Common myeloid progenitor, CD34-positive (primary cell): Measurements from ENCODE around the gene F13B.
"Not testable (repeated sequence)": the region's sequence is repeated elsewhere in the genome, so short reads cannot be mapped to it uniquely, and the experiment has no call there.

ENCODE experiments used
- CTCF ChIA-PET: fragments of 350-600 bp; sonication (Branson Sonifier 250); formaldehyde crosslinking; loops from one replicate; lab custom pipeline; 2021; ENCODE audit warnings: antibody characterized with exemption; lab: Charles Lee
- POLR2A ChIA-PET: fragments of 350-600 bp; sonication (Branson Sonifier 250); formaldehyde crosslinking; loops from one replicate; lab custom pipeline; 2021; ENCODE audit warnings: antibody characterized with exemption; lab: Charles Lee
- DNase-seq, 3 donors: peaks; one replicate each; pipeline versions ENCODE4 v3.0.0 to v3.0.0-alpha.2; 2013
- H3K27ac ChIP-seq, 2 experiments: 1 replicate in 1 of 2; 2 replicates in 1 of 2; pipeline ENCODE4 v1.7.0; 2013; ENCODE audit warnings: inconsistent platforms in 2 of 2, low read length in 2 of 2, mild to moderate bottlenecking in 2 of 2, low read depth in 1 of 2, moderate library complexity in 1 of 2; ENCODE audit not compliant: severe bottlenecking in 2 of 2, insufficient read depth in 1 of 2, poor library complexity in 1 of 2
- H3K27me3 ChIP-seq, 5 experiments: replicated peaks in 2 of 5; 1 replicate in 3 of 5; 2 replicates in 2 of 5; pipeline versions ENCODE4 v1.6.1 to v1.7.0; 2013; ENCODE audit warnings: low read length in 4 of 5, mild to moderate bottlenecking in 2 of 5, moderate library complexity in 2 of 5, inconsistent platforms in 1 of 5; ENCODE audit not compliant: insufficient read depth in 5 of 5, control insufficient read depth in 4 of 5
- H3K36me3 ChIP-seq, 4 experiments: 1 replicate in 2 of 4; 2 replicates in 2 of 4; pipeline versions ENCODE4 v1.6.1 to v1.7.0; 2013; ENCODE audit warnings: low read length in 3 of 4, control low read depth in 1 of 4, mild to moderate bottlenecking in 1 of 4; ENCODE audit not compliant: control insufficient read depth in 4 of 4, insufficient read depth in 4 of 4
- H3K4me1 ChIP-seq, 4 experiments: 1 replicate in 3 of 4; 2 replicates in 1 of 4; pipeline versions ENCODE4 v1.6.1 to v1.7.1; 2013; ENCODE audit warnings: low read length in 3 of 4, mild to moderate bottlenecking in 3 of 4, control low read depth in 1 of 4, inconsistent platforms in 1 of 4, moderate library complexity in 1 of 4; ENCODE audit not compliant: control insufficient read depth in 4 of 4, insufficient read depth in 4 of 4; ENCODE audit errors: control extremely low read depth in 1 of 4
- H3K4me3 ChIP-seq, 7 experiments: 1 replicate in 4 of 7; 2 replicates in 3 of 7; pipeline versions ENCODE4 v1.5.1 to v1.7.0; 2013; ENCODE audit warnings: mild to moderate bottlenecking in 7 of 7, low read length in 6 of 7, moderate library complexity in 6 of 7, inconsistent platforms in 2 of 7, low read depth in 2 of 7, control low read depth in 1 of 7; ENCODE audit not compliant: insufficient read depth in 4 of 7, control insufficient read depth in 1 of 7; ENCODE audit errors: extremely low read depth in 1 of 7
- H3K9me3 ChIP-seq, 5 experiments: 1 replicate in 4 of 5; 2 replicates in 1 of 5; pipeline versions ENCODE4 v1.6.1 to v1.7.1; 2013; ENCODE audit warnings: low read length in 4 of 5, mild to moderate bottlenecking in 2 of 5, inconsistent platforms in 1 of 5, low read depth in 1 of 5, moderate library complexity in 1 of 5; ENCODE audit not compliant: control insufficient read depth in 4 of 5, insufficient read depth in 2 of 5; ENCODE audit errors: control extremely low read depth in 1 of 5
- WGBS: methylation state at CpG from one replicate; pipeline ENCODE4 v1.1.5; 2013; ENCODE audit not compliant: insufficient coverage; 5-methylcytosine and 5-hydroxymethylcytosine counted together

The F13B gene

DNA sequence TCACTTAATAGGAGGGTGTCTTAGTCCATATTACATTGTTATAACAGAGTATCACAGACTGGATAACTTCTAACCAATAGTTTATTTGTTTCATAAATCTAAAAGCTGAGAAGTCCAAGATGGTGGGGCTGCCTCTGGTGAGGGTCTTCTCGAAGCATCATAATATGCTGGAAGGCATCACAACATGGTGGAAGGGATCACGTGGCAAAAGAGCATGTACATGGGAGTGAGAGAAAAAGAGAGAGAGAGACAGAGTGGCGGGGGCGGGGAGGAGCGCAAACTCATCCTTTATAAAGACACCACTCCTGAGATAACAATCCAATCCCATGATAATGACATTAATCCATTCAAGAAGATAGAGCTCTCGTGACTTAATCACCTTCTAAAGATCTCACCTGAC is 58.2 kb downstream of the F13B start:
- ChIA-PET POLR2A (no interaction called here), CTCF (no interaction called here)
- Histone ChIP-seq H3K27me3 (no peaks in the 10 kb centered on the region), H3K27ac (no peak overlapping the region), H3K9me3 (peaks cover 0 to 3% (median 0%) of the 10 kb centered on the region in 5 experiments), H3K4me1 (no peaks in the 10 kb centered on the region), H3K4me3 (no peak overlapping the region), H3K36me3 (no peaks in the 10 kb centered on the region)
- DNase-seq = no peak
- WGBS = 100% methylated on average over 2 of the region's 6 CpGs

DNA sequence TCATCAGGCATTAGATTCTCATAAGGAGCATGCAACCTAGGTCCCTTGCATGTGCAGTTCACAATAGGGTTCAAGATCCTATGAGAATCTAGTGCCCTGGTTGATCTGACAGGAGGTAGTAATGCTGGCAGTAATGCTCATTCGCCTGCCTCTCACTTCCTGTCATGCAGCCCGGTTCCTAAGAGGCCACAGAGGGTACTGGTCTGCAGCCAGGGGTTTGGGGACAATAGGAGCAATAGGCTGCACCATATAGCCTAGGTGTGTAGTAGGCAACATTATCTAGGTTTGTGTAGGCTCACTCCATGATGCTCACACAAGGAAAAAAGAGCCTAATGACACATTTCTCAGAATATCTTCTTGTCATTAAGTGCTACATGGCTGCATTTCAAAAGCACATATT is 63.9 kb downstream of the F13B start:
- ChIA-PET POLR2A (no interaction called here), CTCF (no interaction called here)
- Histone ChIP-seq H3K27ac (no peak overlapping the region), H3K4me1 (no peaks in the 10 kb centered on the region), H3K4me3 (no peak overlapping the region), H3K36me3 (no peaks in the 10 kb centered on the region), H3K9me3 (peaks cover 0 to 1% (median 0%) of the 10 kb centered on the region in 5 experiments), H3K27me3 (no peaks in the 10 kb centered on the region)
- DNase-seq = no peak
- WGBS = 100% methylated on average over 1 of the region's 2 CpGs

DNA sequence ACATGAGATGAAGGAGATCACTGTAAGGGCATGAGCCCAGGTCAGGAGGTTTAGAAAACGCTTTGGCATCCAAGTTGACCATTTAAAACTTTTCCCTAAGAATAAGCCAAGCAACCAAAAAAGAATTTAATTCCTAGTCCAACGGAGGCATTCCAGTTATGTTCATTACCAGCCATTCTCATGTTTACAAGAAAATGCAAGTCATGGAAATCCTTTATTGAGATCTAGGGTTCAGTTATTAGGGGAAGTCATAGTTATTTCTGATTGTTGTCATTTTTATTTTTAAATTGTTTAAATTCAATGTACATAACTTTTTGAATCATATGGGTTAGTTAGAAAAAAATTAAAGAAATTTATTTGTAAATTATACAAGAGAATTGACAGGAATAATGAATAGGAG is 65.2 kb downstream of the F13B start:
- no peaks in the 10 kb centered on the region for H3K36me3 ChIP-seq
- DNase-seq = no peak
- ChIA-PET POLR2A (no interaction called here), CTCF (no interaction called here)
- H3K27me3 ChIP-seq = no peaks in the 10 kb centered on the region
- H3K4me3 ChIP-seq = no peak overlapping the region
- H3K27ac ChIP-seq = no peak overlapping the region
- H3K4me1 ChIP-seq = no peaks in the 10 kb centered on the region
- H3K9me3 ChIP-seq = peaks cover 0 to 1% (median 0%) of the 10 kb centered on the region in 5 experiments
- WGBS = 100% methylated on average over 2 of the region's 2 CpGs

DNA sequence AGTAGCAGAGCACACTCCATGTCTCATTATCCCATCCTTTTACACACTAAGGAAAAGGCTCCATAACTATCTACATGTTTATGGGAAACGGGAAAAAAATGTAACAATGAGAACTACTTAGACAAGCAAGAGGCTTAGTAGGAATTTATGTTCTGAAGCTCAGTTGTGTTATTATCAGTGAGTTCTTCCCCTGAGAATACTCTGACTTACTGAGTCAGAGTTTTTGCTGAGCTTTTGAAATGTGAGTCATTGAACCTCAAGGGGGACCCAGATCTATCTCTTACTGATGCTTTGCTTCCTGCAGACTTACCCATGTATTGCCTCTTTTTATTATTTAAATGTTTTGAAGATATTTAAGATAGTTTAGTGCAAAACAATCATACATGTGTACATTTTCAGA is 69.6 kb downstream of the F13B start:
- no peak overlapping the region for H3K27ac ChIP-seq
- no CpG with 5 or more reads among the region's 1 CpG for WGBS
- no peaks in the 10 kb centered on the region for H3K27me3 ChIP-seq
- H3K4me1 ChIP-seq = no peaks in the 10 kb centered on the region
- ChIA-PET POLR2A (no interaction called here), CTCF (no interaction called here)
- H3K9me3 ChIP-seq = no peaks in the 10 kb centered on the region
- no peak for DNase-seq
- H3K36me3 ChIP-seq = no peaks in the 10 kb centered on the region
- H3K4me3 ChIP-seq = no peak overlapping the region

DNA sequence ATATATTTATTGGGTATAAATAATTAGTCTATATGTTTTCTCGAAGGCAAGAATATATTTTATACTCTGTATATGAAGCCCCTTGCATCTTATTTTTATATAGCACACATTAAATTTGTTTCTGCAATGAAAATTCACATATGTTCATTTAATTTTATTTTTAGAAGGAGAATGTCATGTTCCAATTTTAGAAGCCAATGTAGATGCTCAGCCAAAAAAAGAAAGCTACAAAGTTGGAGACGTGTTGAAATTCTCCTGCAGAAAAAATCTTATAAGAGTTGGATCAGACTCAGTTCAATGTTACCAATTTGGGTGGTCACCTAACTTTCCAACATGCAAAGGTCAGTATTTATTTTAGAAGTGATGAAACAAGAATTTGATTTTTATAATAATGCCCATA is 73.1 kb downstream of the F13B start:
- Histone ChIP-seq H3K27me3 (no peaks in the 10 kb centered on the region), H3K9me3 (no peaks in the 10 kb centered on the region), H3K27ac (no peak overlapping the region), H3K4me1 (no peaks in the 10 kb centered on the region), H3K4me3 (no peak overlapping the region), H3K36me3 (no peaks in the 10 kb centered on the region)
- DNase-seq = no peak
- no CpG with 5 or more reads among the region's 2 CpGs for WGBS
- ChIA-PET POLR2A (no interaction called here), CTCF (no interaction called here)

DNA sequence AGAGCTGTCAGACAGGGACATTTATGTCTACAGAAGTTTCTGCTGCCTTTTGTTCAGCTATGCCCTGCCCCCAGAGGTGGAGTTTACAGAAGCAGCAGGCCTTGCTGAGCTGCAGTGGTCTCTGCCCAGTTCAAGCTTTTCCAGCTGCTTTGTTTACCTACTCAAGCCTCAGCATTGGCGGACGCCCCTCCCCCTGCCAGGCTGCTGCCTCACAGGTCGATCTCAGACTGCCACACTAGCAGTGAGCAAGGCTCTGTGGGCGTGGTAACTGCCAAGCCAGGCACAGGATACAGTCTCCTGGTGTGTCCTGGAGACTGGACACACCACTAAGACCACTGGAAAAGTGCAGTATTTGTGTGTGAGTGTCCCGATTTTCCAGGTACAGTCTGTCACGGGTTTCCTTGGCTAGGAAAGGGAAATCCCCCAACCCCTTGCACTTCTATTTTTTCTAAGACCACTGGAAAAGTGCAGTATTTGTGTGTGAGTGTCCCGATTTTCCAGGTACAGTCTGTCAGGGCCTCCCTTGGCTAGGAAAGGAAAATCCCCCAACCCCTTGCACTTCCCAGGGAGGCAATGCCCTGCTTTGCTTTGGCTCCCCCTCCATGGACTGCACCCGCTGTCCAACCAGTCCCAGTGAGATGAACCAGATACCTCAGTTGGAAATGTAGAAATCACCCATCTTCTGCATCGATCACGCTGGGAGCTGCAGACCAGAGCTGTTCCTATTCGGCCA is 75.0 kb downstream of the F13B start:
- H3K36me3 ChIP-seq, H3K4me1 ChIP-seq, H3K9me3 ChIP-seq, H3K27ac ChIP-seq, POLR2A ChIA-PET, DNase-seq, CTCF ChIA-PET, H3K4me3 ChIP-seq, H3K27me3 ChIP-seq: not testable (repeated sequence)
- WGBS = 83% methylated on average over 3 of the region's 11 CpGs
